ENCODE results near the gene MOGAT3.

Gene MOGAT3

GRCh38 chr7:101172005-101172853 is 28.6 kb downstream of the MOGAT3 start:
- DNase-seq: no peak

DNA sequence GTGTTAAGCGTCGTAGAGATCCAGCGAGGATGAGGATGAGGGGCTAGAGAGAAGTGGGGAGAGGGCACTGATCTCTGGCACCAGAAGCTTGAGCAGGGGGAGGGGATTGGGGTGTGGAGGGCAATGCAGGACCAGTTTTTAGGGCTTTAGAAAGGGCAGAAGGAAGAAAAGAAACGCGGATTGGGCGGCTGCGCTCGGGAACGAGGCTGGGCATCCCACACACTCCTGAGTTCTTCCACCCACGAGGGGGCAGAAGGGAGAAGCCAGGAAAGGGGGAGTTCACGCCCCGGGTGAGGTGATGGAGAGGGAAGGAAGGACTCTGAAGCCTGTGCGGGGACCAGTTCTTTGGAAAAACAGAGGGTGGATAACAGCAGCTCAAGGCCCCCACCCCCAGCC is 29.4 kb downstream of the MOGAT3 start:
- DNase-seq: no peak

GRCh38 chr7:101170617-101171441 is 30.0 kb downstream of the MOGAT3 start:
- DNase-seq: no peak

GRCh38 chr7:101169838-101170551 is 30.8 kb downstream of the MOGAT3 start:
- DNase-seq: peak; percentile 19 to 47

DNA sequence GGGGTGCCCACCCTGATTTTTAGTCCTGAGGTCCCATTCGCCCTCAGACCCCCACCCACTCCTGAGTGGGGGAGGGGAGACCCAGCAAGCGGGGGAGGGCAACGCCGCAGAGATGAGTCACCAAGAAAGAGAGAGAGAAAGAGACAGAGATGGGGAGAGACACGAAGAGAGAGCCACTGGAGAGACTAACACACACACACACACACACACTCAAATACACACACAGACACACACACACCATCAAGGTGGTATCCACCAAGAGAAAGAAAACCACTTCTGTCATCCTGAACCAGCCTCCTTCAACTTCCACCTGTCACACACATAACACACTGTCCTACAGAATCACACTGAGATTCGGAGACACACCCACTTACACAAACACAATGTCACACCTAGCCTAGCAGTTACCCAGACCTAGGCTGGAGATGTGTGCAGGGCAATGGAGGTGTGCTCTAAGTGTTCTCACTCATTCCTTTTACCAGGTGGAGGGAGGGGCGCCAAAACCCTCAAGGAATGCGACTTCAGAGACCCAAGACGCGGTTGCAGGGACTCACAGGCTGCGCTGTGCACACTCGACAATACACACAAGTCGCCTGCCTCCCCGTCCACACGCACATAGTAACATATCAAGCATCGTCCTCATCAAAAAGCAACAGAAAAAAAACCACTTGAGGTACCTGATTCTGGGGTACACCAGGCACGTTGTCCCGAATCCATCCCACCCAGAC is 31.6 kb downstream of the MOGAT3 start:
- DNase-seq: no peak

DNA sequence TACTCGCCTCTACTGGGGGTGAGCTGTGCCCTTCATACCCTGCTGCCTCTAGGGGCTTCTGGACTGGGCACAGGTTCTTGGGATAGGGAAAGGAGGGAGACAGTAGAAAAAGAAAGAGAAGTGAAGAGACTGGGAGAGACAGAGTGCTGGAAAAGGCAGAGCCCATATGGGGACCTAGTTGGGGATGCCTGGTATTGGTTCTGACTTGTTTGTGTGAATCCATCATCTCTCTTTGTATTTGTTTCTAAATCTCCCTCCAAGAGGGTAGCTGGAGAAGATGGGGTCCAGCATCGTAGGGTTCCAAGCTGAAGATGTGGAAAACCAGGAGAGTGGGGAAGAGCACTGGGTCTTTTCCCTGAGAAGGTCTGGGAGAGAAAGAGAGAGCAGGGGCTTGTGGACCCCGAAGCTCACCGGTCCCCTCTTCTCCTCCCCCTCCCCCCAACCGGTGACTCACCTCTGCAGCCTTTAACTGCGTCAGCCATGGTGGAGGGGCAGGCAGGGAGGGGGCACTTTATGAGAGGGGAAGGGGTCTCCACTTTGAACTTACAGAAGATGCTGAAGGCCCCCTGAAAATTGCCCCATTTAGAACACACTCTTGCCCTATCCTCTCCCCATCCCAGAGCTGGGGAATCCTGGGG is 32.3 kb downstream of the MOGAT3 start:
- no peak for DNase-seq

DNA sequence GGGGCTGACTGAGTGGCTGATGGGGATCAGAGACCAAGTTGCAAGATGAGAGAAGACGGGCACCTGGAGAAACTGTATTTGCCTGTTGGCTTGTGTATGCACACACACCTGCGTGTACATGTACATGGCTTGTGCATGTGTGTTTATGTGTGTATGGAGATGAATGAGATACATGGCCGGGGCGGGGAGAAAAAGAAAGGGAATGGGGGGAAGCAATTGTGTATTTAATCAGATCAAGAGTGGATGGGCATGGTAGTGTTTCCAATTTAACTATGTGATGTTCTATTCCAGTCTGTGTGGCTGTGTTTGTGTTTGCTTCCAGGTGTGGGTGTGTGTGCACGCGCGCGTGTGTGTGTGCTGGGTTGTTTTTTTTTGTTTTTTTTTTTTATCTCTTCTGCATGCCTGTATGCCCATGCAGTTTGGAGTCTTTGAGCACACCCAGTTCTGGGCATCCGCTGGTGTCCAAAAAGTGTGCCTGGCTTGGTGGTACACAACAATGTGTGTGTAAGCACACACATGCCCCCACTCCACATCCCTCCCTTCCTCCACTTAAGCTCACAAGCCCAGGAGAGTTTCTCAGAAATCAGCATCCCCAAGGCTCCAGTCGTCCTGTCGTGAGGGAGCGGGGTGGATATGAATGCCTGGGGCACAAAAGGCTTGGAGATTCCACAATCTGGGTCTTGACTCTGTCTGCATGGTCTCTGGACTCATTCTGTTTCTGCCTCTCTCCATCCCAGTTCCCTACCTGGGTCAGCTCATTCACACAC is 33.0 kb downstream of the MOGAT3 start:
- DNase-seq: no peak

GRCh38 chr7:101166909-101167644 is 33.8 kb downstream of the MOGAT3 start:
- no peak for DNase-seq

- no peak for DNase-seq
Measured at GRCh38 chr7:101166648-101166908, 34.3 kb downstream of the MOGAT3 start.

GRCh38 chr7:101165958-101166647 is 34.7 kb downstream of the MOGAT3 start:
- no peak for DNase-seq

- DNase-seq: peak; percentile 77 to 88
Measured at GRCh38 chr7:101165075-101165957, 35.5 kb downstream of the MOGAT3 start, which contains the start of gene VGF. Gene VGF, minus strand, starts transcription at chr7:101165569. Its CDS starts 726 bp downstream, at chr7:101164843.

- DNase-seq: no peak
Measured at GRCh38 chr7:101164071-101164840, 36.6 kb downstream of the MOGAT3 start.

GRCh38 chr7:101163279-101164070 is 37.4 kb downstream of the MOGAT3 start:
- no peak for DNase-seq

- DNase-seq: no peak
Measured at GRCh38 chr7:101162551-101163278, 38.1 kb downstream of the MOGAT3 start.

DNA sequence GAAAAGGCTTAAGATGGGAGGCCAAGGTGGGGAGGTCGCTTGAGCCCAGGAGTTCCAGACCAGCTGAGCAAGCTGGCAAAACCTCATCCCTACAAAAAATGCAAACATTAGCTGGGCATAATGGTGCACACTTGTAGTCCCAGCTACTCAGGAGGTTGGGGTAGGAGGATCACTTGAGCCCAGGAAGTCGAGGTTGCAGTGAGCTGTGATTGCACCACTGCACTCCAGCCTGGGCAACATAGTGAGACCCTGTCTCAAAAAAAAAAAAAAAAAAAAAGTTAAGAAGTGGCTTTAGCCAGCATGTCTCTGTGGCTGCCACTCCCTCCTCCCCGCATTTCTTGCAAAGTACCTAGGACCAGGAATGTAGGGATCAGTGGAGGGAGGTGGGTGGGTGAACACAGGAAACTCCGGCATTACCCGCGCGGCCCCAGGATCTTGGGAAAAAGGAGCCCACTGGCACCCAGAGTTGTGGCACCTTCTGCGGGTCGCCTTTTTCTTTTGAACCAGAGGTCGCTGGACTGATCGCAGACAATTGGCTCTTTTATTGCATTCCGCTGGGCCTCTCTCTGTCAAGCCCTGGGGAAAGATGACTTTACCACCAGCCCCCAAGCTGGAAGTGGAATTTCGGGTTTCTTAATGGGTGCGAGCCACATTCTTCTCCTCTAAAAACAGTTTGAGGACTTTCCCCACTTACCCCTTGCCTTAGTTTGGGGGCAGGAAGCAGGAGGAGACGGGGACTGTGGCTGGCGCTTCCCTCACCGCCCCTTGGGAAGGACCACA is 39.0 kb downstream of the MOGAT3 start:
- no peak for DNase-seq

GRCh38 chr7:101160910-101161309 is 39.9 kb downstream of the MOGAT3 start:
- DNase-seq: no peak

Data from hippocampal formation (tissue), 2 donors.